ENCODE measurements around the gene MKLN1.

DNA sequence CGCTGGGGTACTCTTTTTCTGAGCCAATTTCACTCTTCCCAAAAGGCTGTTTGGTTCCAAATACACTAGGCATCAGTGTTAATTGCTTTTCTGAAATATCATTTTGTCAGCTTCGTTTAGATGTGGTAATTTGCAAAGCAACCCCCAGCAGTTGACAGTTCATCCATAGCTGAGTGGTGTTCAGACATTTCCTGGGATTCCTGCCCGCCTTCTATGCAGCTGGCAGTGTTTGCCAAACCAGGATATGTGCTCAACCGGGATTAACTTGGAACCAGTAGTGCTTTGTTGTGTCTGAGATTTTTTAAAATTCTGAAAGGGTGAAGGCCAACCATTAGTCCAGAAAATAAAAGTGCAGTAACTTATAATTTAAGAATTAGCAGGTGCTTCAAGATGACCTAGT, 25.2 kb upstream of the MKLN1 start:
- TF ChIP-seq GATA2 (IDR thresholded peaks at IDR 0.05; ENCODE audit: low read depth, low read length), result no peak
- TF ChIP-seq GATA3 (IDR thresholded peaks at IDR 0.05; ENCODE audit: low read depth, low read length), result no peak

Data from SH-SY5Y (cell line).